Measurements from ENCODE around the gene CCNE1.

DNA sequence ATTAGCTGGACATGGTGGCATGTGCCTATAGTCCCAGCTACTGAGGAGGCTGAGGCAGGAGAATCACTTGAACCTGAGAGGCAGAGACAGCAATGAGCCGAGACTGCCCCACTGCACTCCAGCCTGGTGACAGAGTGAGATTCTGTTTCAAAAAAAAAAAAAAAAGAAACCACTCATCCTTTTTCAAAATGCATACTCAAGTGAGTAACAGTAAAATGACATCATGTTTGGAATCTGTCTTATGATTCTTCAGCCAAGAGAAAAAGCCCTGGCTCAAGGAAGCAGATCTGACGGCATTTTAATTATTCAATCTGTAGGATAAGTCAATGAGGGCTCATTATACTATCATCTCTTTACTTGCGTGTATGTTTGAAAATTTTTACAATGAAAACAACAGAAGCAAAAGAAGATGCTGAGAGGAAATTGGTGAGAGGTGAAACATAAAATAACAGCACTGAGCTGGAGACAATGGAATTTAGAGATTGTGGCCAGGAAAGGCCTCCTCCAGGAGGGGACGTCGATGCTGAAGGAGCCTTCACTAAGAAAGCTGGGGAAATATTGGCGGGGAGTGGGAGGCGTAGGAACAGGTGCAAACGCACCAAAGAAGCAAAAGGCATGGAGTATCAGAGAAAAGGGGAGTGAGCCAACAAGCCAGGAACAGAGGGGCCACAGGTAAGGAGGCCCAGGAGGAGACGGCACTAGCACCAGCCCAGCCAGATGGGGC, 12.9 kb upstream of the CCNE1 start:
- TF ChIP-seq MAX (IDR thresholded peaks at IDR 0.05) (no peak), ZHX1 (CRISPR knock-in tag; IDR thresholded peaks at IDR 0.05; ENCODE audit: low read depth) (no peak), SETDB1 (CRISPR knock-in tag; IDR thresholded peaks at IDR 0.05; ENCODE audit: borderline replicate concordance) (no peak), MZF1 (CRISPR knock-in tag; IDR thresholded peaks at IDR 0.05; ENCODE audit: borderline replicate concordance) (no peak), UBTF (CRISPR knock-in tag; IDR thresholded peaks at IDR 0.05) (no peak), CHD2 (IDR thresholded peaks at IDR 0.05; ENCODE audit: low read depth, low read length) (no peak), POLR2A (IDR thresholded peaks at IDR 0.05; ENCODE audit: insufficient read depth in 1 of 2, low read depth in 2 of 2, low read length in 2 of 2) (no peak), GABPB1 (CRISPR knock-in tag; IDR thresholded peaks at IDR 0.05) (no peak), PRDM10 (CRISPR knock-in tag; IDR thresholded peaks at IDR 0.05; ENCODE audit: low read depth) (no peak), ARHGAP35 (CRISPR knock-in tag; IDR thresholded peaks at IDR 0.05; ENCODE audit: borderline replicate concordance) (no peak), ZNF740 (CRISPR knock-in tag; IDR thresholded peaks at IDR 0.05) (no peak), HMG20A (CRISPR knock-in tag; IDR thresholded peaks at IDR 0.05; ENCODE audit: borderline replicate concordance) (no peak)
- TF ChIP-seq, protein P1, sequence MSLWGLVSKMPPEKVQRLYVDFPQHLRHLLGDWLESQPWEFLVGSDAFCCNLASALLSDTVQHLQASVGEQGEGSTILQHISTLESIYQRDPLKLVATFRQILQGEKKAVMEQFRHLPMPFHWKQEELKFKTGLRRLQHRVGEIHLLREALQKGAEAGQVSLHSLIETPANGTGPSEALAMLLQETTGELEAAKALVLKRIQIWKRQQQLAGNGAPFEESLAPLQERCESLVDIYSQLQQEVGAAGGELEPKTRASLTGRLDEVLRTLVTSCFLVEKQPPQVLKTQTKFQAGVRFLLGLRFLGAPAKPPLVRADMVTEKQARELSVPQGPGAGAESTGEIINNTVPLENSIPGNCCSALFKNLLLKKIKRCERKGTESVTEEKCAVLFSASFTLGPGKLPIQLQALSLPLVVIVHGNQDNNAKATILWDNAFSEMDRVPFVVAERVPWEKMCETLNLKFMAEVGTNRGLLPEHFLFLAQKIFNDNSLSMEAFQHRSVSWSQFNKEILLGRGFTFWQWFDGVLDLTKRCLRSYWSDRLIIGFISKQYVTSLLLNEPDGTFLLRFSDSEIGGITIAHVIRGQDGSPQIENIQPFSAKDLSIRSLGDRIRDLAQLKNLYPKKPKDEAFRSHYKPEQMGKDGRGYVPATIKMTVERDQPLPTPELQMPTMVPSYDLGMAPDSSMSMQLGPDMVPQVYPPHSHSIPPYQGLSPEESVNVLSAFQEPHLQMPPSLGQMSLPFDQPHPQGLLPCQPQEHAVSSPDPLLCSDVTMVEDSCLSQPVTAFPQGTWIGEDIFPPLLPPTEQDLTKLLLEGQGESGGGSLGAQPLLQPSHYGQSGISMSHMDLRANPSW (CRISPR knock-in tag; IDR thresholded peaks at IDR 0.05; ENCODE audit: borderline replicate concordance): no peak
- TF ChIP-seq, protein P2, sequence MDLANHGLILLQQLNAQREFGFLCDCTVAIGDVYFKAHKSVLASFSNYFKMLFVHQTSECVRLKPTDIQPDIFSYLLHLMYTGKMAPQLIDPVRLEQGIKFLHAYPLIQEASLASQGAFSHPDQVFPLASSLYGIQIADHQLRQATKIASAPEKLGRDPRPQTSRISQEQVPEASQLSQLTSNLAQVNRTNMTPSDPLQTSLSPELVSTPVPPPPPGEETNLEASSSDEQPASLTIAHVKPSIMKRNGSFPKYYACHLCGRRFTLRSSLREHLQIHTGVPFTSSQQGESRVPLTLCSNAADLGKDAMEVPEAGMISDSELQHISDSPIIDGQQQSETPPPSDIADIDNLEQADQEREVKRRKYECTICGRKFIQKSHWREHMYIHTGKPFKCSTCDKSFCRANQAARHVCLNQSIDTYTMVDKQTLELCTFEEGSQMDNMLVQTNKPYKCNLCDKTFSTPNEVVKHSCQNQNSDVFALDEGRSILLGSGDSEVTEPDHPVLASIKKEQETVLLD (CRISPR knock-in tag; IDR thresholded peaks at IDR 0.05; ENCODE audit: low read depth): no peak
